NCI-H345 (cell line): ENCODE measurements around the gene ERO1B.

ENCODE experiments used
- DNase-seq: peaks from one replicate; lab custom pipeline; 2025; lab: John Stamatoyannopoulos, UW

The ERO1B gene

GRCh38 chr1:236301080-236301957 is 19.6 kb upstream of the ERO1B start:
- peak; percentile 44 for DNase-seq

GRCh38 chr1:236297161-236297560 is 15.4 kb upstream of the ERO1B start:
- no peak for DNase-seq

- DNase-seq, result no peak
These were observed 10.7 kb upstream of the ERO1B start for GRCh38 chr1:236292425-236292824.

GRCh38 chr1:236289492-236290131 is 7.9 kb upstream of the ERO1B start:
- no peak for DNase-seq

GRCh38 chr1:236288620-236288976 is 6.8 kb upstream of the ERO1B start:
- DNase-seq, result no peak

- DNase-seq, result no peak
These were observed 6.2 kb upstream of the ERO1B start for GRCh38 chr1:236287757-236288619.

GRCh38 chr1:236287356-236287755 is 5.6 kb upstream of the ERO1B start:
- no peak for DNase-seq

- no peak for DNase-seq
These were observed 2.5 kb upstream of the ERO1B start for GRCh38 chr1:236284291-236284721.

- no peak for DNase-seq
These were observed 961 bp upstream of the ERO1B start for GRCh38 chr1:236282719-236283118.

GRCh38 chr1:236282425-236282716 is 613 bp upstream of the ERO1B start:
- DNase-seq, result no peak

GRCh38 chr1:236281198-236281653 is 532 bp downstream of the ERO1B start:
- DNase-seq, result peak; percentile 40

- peak; percentile 73 for DNase-seq
These were observed 1.1 kb downstream of the ERO1B start for GRCh38 chr1:236280438-236281197.

GRCh38 chr1:236275586-236275985 is 6.2 kb downstream of the ERO1B start:
- DNase-seq, result no peak

- DNase-seq, result no peak
These were observed 6.7 kb downstream of the ERO1B start for GRCh38 chr1:236275061-236275460.

- no peak for DNase-seq
These were observed 8.4 kb downstream of the ERO1B start for GRCh38 chr1:236273358-236273757.

- DNase-seq, result no peak
These were observed 12.3 kb downstream of the ERO1B start for GRCh38 chr1:236269439-236269838.

- DNase-seq, result no peak
These were observed 19.9 kb downstream of the ERO1B start for GRCh38 chr1:236261898-236262297.

GRCh38 chr1:236261033-236261432 is 20.7 kb downstream of the ERO1B start:
- no peak for DNase-seq

GRCh38 chr1:236259043-236259442 is 22.7 kb downstream of the ERO1B start:
- no peak for DNase-seq

GRCh38 chr1:236258114-236258622 is 23.6 kb downstream of the ERO1B start:
- no peak for DNase-seq

- DNase-seq, result no peak
These were observed 24.5 kb downstream of the ERO1B start for GRCh38 chr1:236257216-236257615.
